ENCODE measurements around the gene RNF5. TPM values are rescaled to one million over a fixed set of nuclear protein-coding genes. Genes with fewer than 3 reads are reported as not detected.

RNF5 gene
- 151 TPM for polyA plus RNA-seq (2012; ENCODE audit: insufficient read depth, insufficient read length, low read depth)

GRCh38 chr6:32177788-32178546 is at the start of gene RNF5:
TSS of gene RNF5 (plus strand) at chr6:32178405. CDS start at chr6:32178512, 107 bp downstream.
- H3K9me3 ChIP-seq: no peaks in the 10 kb centered on the region
- peak; percentile 97 for DNase-seq
- no peaks in the 10 kb centered on the region for H3K27me3 ChIP-seq
- H3K4me3 ChIP-seq (ENCODE audit: low read depth, low read length): peak within 1 kb of the TSS; percentile 96
- no peaks in the 10 kb centered on the region for H3K4me1 ChIP-seq
- TF ChIP-seq CTCF (IDR thresholded peaks at IDR 0.05; ENCODE audit: low read depth, low read length): no peak
- no peaks in the 10 kb centered on the region for H3K36me3 ChIP-seq

GRCh38 chr6:32128751-32129296 is 49.4 kb upstream of the RNF5 start:
- peak overlapping the region; percentile 83 for H3K4me3 ChIP-seq (ENCODE audit: low read depth, low read length)
- DNase-seq: no peak
- H3K36me3 ChIP-seq: no peaks in the 10 kb centered on the region; the same call in none of the 2 replicates
- no peaks in the 10 kb centered on the region for H3K9me3 ChIP-seq
- H3K27me3 ChIP-seq: no peaks in the 10 kb centered on the region
- no peak for TF ChIP-seq CTCF (IDR thresholded peaks at IDR 0.05; ENCODE audit: low read depth, low read length)
- peaks cover 5% of the 10 kb centered on the region for H3K4me1 ChIP-seq

- Histone ChIP-seq H3K9me3 (no peaks in the 10 kb centered on the region), H3K36me3 (no peaks in the 10 kb centered on the region; the same call in none of the 2 replicates), H3K27me3 (no peaks in the 10 kb centered on the region), H3K4me3 (ENCODE audit: low read depth, low read length) (peak overlapping the region; percentile 83), H3K4me1 (peaks cover 5% of the 10 kb centered on the region)
- DNase-seq: no peak
- no peak for TF ChIP-seq CTCF (IDR thresholded peaks at IDR 0.05; ENCODE audit: low read depth, low read length)
Measured at GRCh38 chr6:32129297-32130088, 48.7 kb upstream of the RNF5 start.

- no peak for DNase-seq
- no peak for TF ChIP-seq CTCF (IDR thresholded peaks at IDR 0.05; ENCODE audit: low read depth, low read length)
- Histone ChIP-seq H3K27me3 (no peaks in the 10 kb centered on the region), H3K9me3 (no peaks in the 10 kb centered on the region), H3K4me3 (ENCODE audit: low read depth, low read length) (no peak overlapping the region), H3K4me1 (peaks cover 5% of the 10 kb centered on the region), H3K36me3 (no peaks in the 10 kb centered on the region)
Measured at GRCh38 chr6:32131439-32131948, 46.7 kb upstream of the RNF5 start.

- TF ChIP-seq CTCF (IDR thresholded peaks at IDR 0.05; ENCODE audit: low read depth, low read length): no peak
- H3K4me1 ChIP-seq: peaks cover 5% of the 10 kb centered on the region
- H3K4me3 ChIP-seq (ENCODE audit: low read depth, low read length): no peak overlapping the region
- no peak for DNase-seq
- H3K36me3 ChIP-seq: no peaks in the 10 kb centered on the region
- no peaks in the 10 kb centered on the region for H3K27me3 ChIP-seq
- no peaks in the 10 kb centered on the region for H3K9me3 ChIP-seq
Measured at GRCh38 chr6:32132110-32132509, 46.1 kb upstream of the RNF5 start.
